Measurements from ENCODE around the gene ARL5A.

GRCh38 chr2:151775057-151775740, 53.0 kb downstream of the ARL5A start:
- TF ChIP-seq CTCF (conservative IDR thresholded peaks at IDR 0.05 in 1 of 2, IDR thresholded peaks at IDR 0.05 in 1 of 2; ENCODE audit: low read depth in 1 of 2, low read length in 2 of 2) (no peak), EZH2 (IDR thresholded peaks at IDR 0.05; ENCODE audit: low read length, missing control alignments) (no peak)

Measured in fibroblast of lung (primary cell).